Lower lobe of right lung (tissue), 2 donors: Measurements from ENCODE around the gene RUNX1. TPM values are rescaled to one million over a fixed set of nuclear protein-coding genes. Genes with fewer than 3 reads are reported as not detected.
A peak's percentile ranks its signal among the peaks of the same experiment; 100 is the strongest.
"Not testable (repeated sequence)": the region's sequence is repeated elsewhere in the genome, so short reads cannot be mapped to it uniquely, and the experiment has no call there.

Source experiments
- ATAC-seq, 2 donors: fragments of 200-7000 bp; cut with Tn5 transposase; one replicate each; pipeline ENCODE4 v1.9.1; 2020 to 2022; ENCODE audit warnings: mild to moderate bottlenecking in 2 of 2, moderate library complexity in 2 of 2
- DNase-seq: peaks from one replicate; pipeline ENCODE4 v3.0.0-alpha.2; 2020
- H3K27ac ChIP-seq: fragments of 200-600 bp; one replicate; pipeline ENCODE4 v1.8.0; 2022
- H3K27me3 ChIP-seq: fragments of 200-600 bp; one replicate; pipeline ENCODE4 v1.8.0; 2022; ENCODE audit warnings: low read depth
- H3K36me3 ChIP-seq: fragments of 200-600 bp; one replicate; pipeline ENCODE4 v1.8.0; 2022; ENCODE audit warnings: mild to moderate bottlenecking
- H3K4me1 ChIP-seq: fragments of 200-600 bp; one replicate; pipeline ENCODE4 v1.8.0; 2022
- H3K4me3 ChIP-seq: fragments of 200-600 bp; one replicate; pipeline ENCODE4 v1.8.0; 2022; ENCODE audit warnings: mild to moderate bottlenecking
- H3K9me3 ChIP-seq: fragments of 200-600 bp; one replicate; pipeline ENCODE4 v1.8.0; 2022
- intact Hi-C: fragments of 100-400 bp; cut with DNase I; formaldehyde crosslinking; loops from one replicate; pipeline ENCODE4 v1.11.0; 2022
- total RNA-seq: library from RNA; stranded (reverse); fragmentation: NEBNext Ultra II Directional; extraction: Animal tissue kit (Norgen Biotek cat#: 25700); gene quantifications from one replicate; pipeline ENCODE4 v1.2.1, GENCODE V29; 2021
- TF ChIP-seq, protein P1 (sequence below): fragments of 200-600 bp; IDR thresholded peaks from one replicate; pipeline ENCODE4 v1.8.0; 2022; ENCODE audit warnings: antibody characterized with exemption, mild to moderate bottlenecking
- donor health status: DM: no; HTN: yes; CAD: no; lungs with severe emphysema.

RUNX1 gene
- total RNA-seq, 1 donor from 2014 or later, result 110 TPM

GRCh38 chr21:34996304-34997101, 52.6 kb downstream of the RUNX1 start:
- H3K27ac ChIP-seq, result peak overlapping the region; percentile 56
- intact Hi-C loops, result no loop called here
- H3K27me3 ChIP-seq, result no peaks in the 10 kb centered on the region
- no peaks in the 10 kb centered on the region for H3K36me3 ChIP-seq
- TF ChIP-seq, protein P1, sequence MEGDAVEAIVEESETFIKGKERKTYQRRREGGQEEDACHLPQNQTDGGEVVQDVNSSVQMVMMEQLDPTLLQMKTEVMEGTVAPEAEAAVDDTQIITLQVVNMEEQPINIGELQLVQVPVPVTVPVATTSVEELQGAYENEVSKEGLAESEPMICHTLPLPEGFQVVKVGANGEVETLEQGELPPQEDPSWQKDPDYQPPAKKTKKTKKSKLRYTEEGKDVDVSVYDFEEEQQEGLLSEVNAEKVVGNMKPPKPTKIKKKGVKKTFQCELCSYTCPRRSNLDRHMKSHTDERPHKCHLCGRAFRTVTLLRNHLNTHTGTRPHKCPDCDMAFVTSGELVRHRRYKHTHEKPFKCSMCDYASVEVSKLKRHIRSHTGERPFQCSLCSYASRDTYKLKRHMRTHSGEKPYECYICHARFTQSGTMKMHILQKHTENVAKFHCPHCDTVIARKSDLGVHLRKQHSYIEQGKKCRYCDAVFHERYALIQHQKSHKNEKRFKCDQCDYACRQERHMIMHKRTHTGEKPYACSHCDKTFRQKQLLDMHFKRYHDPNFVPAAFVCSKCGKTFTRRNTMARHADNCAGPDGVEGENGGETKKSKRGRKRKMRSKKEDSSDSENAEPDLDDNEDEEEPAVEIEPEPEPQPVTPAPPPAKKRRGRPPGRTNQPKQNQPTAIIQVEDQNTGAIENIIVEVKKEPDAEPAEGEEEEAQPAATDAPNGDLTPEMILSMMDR, result no peak
- H3K4me1 ChIP-seq, result peaks cover 31% of the 10 kb centered on the region
- peak; percentile 70 to 80 for ATAC-seq
- H3K4me3 ChIP-seq, result no peak overlapping the region
- DNase-seq, result peak; percentile 76
- no peaks in the 10 kb centered on the region for H3K9me3 ChIP-seq

DNA sequence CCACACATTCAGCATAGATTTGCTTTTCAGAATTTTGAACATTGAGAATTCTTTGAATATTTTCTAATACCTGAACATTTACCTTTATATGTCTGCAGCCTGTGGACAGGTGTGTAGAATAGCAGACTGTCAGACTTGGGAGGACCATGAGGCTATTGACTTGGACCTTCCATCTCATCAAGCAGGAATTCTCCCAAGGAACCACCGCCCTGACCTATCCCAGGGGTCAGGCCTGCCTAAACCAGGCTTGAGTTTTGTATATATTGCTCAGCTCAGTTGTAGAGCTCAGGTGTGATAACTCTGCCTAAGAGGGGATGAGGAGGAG, 53.2 kb downstream of the RUNX1 start:
- intact Hi-C loops, result no loop called here
- ATAC-seq (no peak), DNase-seq (no peak)
- Histone ChIP-seq H3K4me3 (no peak overlapping the region), H3K27me3 (no peaks in the 10 kb centered on the region), H3K4me1 (peaks cover 31% of the 10 kb centered on the region), H3K36me3 (no peaks in the 10 kb centered on the region), H3K27ac (peak overlapping the region; percentile 56), H3K9me3 (no peaks in the 10 kb centered on the region)
- TF ChIP-seq, protein P1, result no peak

DNA sequence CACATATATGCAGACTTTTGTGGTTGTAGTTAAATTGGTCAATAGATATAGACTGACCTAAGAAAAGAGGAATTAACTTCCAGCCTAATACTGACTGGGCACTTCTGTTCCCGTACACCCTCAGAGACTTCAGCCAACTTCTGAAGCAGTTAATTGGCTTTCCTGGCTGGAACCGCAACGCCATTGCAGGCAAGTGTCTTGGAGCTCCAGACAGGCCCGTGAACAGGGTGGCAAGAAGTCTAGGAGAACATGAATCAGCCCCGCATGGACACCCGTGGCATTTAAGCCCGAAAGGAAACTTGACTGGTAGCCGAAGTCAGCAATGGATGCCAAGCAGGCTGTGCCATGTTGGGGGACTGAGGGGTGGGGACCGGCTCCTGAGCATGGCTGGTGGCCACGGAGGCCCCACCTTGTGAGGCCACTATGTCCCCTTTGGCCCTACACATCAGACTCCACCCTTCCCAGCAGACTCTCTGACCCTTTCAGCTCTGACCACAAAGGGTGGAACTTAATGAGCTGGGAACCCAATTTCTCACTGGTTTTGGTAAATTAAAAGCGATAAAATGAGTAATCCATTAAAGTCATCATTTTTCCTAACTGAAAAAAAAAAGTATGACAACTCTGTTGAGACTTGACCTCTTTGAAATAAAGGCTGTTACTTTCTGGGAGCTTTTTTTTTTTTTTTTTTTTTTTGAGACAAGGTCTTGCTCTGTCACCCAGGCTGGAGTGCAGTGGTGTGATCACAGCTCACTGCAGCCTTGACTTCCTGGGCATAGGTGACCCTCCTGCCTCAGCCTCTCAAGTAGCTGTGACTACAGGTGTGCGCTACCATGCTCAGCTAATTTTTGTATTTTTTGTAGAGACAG, 54.1 kb downstream of the RUNX1 start:
- no peaks in the 10 kb centered on the region for H3K36me3 ChIP-seq
- H3K9me3 ChIP-seq, result no peaks in the 10 kb centered on the region
- DNase-seq, result peak; percentile 52
- H3K27me3 ChIP-seq, result no peaks in the 10 kb centered on the region
- no peak overlapping the region for H3K4me3 ChIP-seq
- intact Hi-C loops, result no loop called here
- peak; percentile 65 to 74 for ATAC-seq
- TF ChIP-seq, protein P1, result no peak
- H3K27ac ChIP-seq, result peak overlapping the region; percentile 26
- H3K4me1 ChIP-seq, result peaks cover 31% of the 10 kb centered on the region

DNA sequence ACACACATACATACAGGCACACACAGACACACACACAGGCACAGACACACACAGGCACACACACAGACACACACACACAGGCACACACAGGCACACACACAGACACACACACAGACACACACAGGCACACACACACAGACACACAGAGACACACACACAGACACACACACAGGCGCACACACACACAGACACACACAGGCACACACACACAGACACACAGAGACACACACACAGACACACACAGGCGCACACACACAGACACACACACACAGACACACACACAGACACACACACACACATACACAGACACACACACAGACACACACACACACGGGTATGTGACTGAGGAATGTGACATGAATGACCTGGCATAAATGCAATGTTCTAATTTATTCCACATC, 55.6 kb downstream of the RUNX1 start:
- intact Hi-C loops, DNase-seq, H3K36me3 ChIP-seq, H3K27me3 ChIP-seq, ATAC-seq, H3K27ac ChIP-seq, H3K4me3 ChIP-seq, H3K9me3 ChIP-seq: not testable (repeated sequence)
- peaks cover 21% of the 10 kb centered on the region for H3K4me1 ChIP-seq

GRCh38 chr21:34992736-34993398, 56.2 kb downstream of the RUNX1 start:
- Histone ChIP-seq H3K36me3 (no peaks in the 10 kb centered on the region), H3K27ac (no peak overlapping the region), H3K9me3 (no peaks in the 10 kb centered on the region), H3K4me1 (peaks cover 21% of the 10 kb centered on the region), H3K27me3 (no peaks in the 10 kb centered on the region), H3K4me3 (no peak overlapping the region)
- ATAC-seq, result no peak
- TF ChIP-seq, protein P1, result no peak
- intact Hi-C loops, result no loop called here
- no peak for DNase-seq
